GM19438 (cell line): ENCODE measurements around the gene THEMIS2.
"Not testable (repeated sequence)": the region's sequence is repeated elsewhere in the genome, so short reads cannot be mapped to it uniquely, and the experiment has no call there.

Experiments used
- ATAC-seq: cut with Tn5 transposase; IDR thresholded peaks from one replicate; pipeline ENCODE4 v1.9.1; 2021; ENCODE audit warnings: low read depth; ENCODE audit not compliant: unreplicated experiment

The THEMIS2 gene

GRCh38 chr1:27872059-27872801 is at the start of gene THEMIS2:
TSS of gene THEMIS2 (plus strand) at chr1:27872544. CDS start at chr1:27872572, 28 bp downstream.
- ATAC-seq: no peak

- ATAC-seq: no peak
These were observed 48.6 kb upstream of the THEMIS2 start for GRCh38 chr1:27823784-27824183.

GRCh38 chr1:27824411-27824810 is 47.9 kb upstream of the THEMIS2 start:
- no peak for ATAC-seq

GRCh38 chr1:27829339-27829960 is 42.9 kb upstream of the THEMIS2 start:
- not testable (repeated sequence) for ATAC-seq

GRCh38 chr1:27830621-27831440 is 41.5 kb upstream of the THEMIS2 start, which contains the start of gene PPP1R8:
TSS of gene PPP1R8 (plus strand) at chr1:27830782. CDS start at chr1:27830836, 54 bp downstream.
- ATAC-seq: peak; percentile 96

GRCh38 chr1:27831568-27832410 is 40.6 kb upstream of the THEMIS2 start:
- no peak for ATAC-seq

- ATAC-seq: no peak
These were observed 39.6 kb upstream of the THEMIS2 start for GRCh38 chr1:27832762-27833161.

- no peak for ATAC-seq
These were observed 38.9 kb upstream of the THEMIS2 start for GRCh38 chr1:27833470-27833869.

- no peak for ATAC-seq
These were observed 37.3 kb upstream of the THEMIS2 start for GRCh38 chr1:27835046-27835445.

GRCh38 chr1:27835501-27835900 is 36.8 kb upstream of the THEMIS2 start:
- no peak for ATAC-seq

- ATAC-seq: no peak
These were observed 22.4 kb upstream of the THEMIS2 start for GRCh38 chr1:27849951-27850350.

- no peak for ATAC-seq
These were observed 17.3 kb upstream of the THEMIS2 start for GRCh38 chr1:27855085-27855484.

GRCh38 chr1:27856561-27857343 is 15.6 kb upstream of the THEMIS2 start:
- no peak for ATAC-seq

GRCh38 chr1:27857552-27857951 is 14.8 kb upstream of the THEMIS2 start:
- not testable (repeated sequence) for ATAC-seq

GRCh38 chr1:27858072-27858948 is 14.0 kb upstream of the THEMIS2 start:
- no peak for ATAC-seq

GRCh38 chr1:27858949-27859576 is 13.3 kb upstream of the THEMIS2 start:
- no peak for ATAC-seq

GRCh38 chr1:27861436-27861835 is 10.9 kb upstream of the THEMIS2 start:
- no peak for ATAC-seq

GRCh38 chr1:27862004-27862403 is 10.3 kb upstream of the THEMIS2 start:
- no peak for ATAC-seq
